ENCODE measurements around the gene FOXL3.

FOXL3 gene

DNA sequence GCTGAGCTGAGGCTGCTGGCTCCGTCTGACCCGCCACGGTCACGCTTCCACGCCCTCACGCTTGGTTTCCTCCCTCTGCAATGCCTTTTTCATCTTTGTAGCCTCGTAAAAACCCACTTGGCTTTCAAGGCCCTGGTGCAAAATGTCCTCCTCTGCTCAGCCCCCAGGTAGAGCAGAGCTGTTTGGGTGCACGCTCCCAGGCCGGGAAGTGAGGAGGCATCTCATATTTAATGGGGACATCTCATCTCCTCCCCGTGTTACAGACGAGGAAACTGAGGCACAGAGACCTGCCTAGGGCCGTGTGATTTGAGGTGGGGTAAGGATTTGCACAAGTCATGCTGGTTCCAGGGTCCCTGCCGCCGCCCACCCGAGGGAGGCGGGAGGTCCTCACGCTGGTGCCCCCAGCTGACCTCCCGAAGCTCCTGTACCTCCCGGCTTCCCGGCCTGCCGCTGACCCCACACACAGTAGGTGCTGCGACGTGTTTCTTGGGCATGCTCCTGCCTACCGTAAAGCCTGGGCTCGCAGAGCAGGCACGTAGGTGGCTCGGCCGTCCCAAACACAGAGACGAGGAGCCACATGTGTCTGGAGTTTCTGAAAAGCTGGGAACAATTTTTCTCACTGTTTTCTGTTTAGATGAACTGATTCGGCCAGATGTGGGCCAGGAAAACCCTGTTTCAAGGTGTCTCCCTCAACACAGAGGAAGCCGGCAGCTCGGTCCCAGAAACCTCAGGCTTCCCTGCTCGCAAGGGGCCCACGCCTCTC, 11.5 kb downstream of the FOXL3 start:
- no peak overlapping the region for H3K27ac ChIP-seq
- TF ChIP-seq, protein P1, sequence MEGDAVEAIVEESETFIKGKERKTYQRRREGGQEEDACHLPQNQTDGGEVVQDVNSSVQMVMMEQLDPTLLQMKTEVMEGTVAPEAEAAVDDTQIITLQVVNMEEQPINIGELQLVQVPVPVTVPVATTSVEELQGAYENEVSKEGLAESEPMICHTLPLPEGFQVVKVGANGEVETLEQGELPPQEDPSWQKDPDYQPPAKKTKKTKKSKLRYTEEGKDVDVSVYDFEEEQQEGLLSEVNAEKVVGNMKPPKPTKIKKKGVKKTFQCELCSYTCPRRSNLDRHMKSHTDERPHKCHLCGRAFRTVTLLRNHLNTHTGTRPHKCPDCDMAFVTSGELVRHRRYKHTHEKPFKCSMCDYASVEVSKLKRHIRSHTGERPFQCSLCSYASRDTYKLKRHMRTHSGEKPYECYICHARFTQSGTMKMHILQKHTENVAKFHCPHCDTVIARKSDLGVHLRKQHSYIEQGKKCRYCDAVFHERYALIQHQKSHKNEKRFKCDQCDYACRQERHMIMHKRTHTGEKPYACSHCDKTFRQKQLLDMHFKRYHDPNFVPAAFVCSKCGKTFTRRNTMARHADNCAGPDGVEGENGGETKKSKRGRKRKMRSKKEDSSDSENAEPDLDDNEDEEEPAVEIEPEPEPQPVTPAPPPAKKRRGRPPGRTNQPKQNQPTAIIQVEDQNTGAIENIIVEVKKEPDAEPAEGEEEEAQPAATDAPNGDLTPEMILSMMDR (IDR thresholded peaks at IDR 0.05; ENCODE audit: low read depth, low read length) = no peak
- DNase-seq = no peak
- no peaks in the 10 kb centered on the region for H3K36me3 ChIP-seq
- H3K27me3 ChIP-seq (ENCODE audit: insufficient read depth, low read depth, severe bottlenecking) = no peaks in the 10 kb centered on the region
- no peak overlapping the region for H3K4me3 ChIP-seq (ENCODE audit: low read depth, low read length)
- no peaks in the 10 kb centered on the region for H3K9me3 ChIP-seq (ENCODE audit: severe bottlenecking)

DNA sequence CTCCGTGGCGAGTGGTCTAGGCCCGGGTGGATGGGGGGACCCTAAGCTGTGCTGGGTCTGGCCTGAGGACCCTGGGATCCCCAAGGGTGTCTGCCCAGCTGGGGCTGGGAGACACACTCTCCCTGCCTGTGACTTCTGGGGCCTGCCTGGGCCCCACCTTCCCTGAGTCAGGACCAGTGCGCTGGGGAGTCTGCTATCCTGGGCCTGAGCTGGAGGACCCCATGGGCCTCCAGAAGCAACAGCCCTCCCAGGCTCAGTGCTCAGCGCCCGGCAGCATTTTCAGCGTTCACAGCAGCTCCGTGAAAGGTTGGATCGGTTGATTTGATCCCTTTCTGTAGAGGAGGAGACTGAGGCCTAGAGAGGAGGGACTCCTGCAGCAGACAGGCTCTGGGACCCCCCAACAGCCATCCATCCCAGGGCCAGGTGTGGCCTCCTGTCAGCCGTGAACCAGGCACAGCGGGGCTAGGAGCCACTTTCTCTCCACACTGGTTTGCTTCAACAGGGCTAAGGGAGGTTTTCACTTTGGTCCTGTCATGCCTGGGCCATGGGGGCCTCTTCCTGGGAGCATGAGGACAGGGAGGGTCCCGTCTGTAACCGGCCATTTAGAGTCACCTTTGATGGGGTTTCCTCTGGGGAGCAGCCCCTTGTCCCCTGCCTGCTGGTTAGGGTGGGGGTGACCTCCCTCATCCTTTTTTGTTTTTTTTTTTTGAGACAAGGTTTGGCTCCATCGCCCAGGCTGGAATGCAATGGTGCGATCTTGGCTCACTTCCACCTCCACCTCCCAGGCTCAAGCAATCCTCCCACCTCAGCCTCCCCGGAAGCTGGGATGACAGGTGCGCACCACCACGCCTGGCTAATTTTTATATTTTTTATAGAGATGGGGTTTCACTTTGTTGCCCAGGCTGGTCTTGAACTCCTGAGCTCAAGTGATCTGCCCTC, 12.4 kb downstream of the FOXL3 start:
- H3K27ac ChIP-seq = no peak overlapping the region
- no peaks in the 10 kb centered on the region for H3K27me3 ChIP-seq (ENCODE audit: insufficient read depth, low read depth, severe bottlenecking)
- DNase-seq = no peak
- TF ChIP-seq, protein P1 (IDR thresholded peaks at IDR 0.05; ENCODE audit: low read depth, low read length) = no peak
- no peaks in the 10 kb centered on the region for H3K9me3 ChIP-seq (ENCODE audit: severe bottlenecking)
- no peak overlapping the region for H3K4me3 ChIP-seq (ENCODE audit: low read depth, low read length)
- H3K36me3 ChIP-seq = no peaks in the 10 kb centered on the region

DNA sequence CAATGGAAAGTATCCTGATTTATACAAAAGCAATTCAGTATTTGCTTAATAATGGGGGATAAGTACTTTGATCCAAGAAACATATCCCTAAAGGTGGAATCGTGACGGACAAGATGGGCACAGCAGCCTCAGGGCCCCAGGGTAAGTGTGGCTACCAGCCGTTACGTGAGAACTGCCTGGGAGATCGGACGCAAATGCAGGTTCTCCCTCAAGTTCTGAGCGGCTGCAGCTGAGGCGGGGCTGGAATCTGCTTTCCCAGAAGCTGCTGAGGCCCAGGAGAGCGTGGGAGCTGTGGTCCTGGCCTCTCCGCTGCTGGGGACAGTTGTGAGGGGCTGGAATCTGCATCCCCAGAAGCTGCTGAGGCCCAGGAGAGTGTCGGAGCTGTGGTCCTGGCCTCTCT, 13.5 kb downstream of the FOXL3 start:
- DNase-seq = no peak
- TF ChIP-seq, protein P1 (IDR thresholded peaks at IDR 0.05; ENCODE audit: low read depth, low read length) = no peak
- H3K27me3 ChIP-seq (ENCODE audit: insufficient read depth, low read depth, severe bottlenecking) = no peaks in the 10 kb centered on the region
- H3K27ac ChIP-seq = no peak overlapping the region
- H3K36me3 ChIP-seq = no peaks in the 10 kb centered on the region
- no peak overlapping the region for H3K4me3 ChIP-seq (ENCODE audit: low read depth, low read length)
- no peaks in the 10 kb centered on the region for H3K9me3 ChIP-seq (ENCODE audit: severe bottlenecking)

DNA sequence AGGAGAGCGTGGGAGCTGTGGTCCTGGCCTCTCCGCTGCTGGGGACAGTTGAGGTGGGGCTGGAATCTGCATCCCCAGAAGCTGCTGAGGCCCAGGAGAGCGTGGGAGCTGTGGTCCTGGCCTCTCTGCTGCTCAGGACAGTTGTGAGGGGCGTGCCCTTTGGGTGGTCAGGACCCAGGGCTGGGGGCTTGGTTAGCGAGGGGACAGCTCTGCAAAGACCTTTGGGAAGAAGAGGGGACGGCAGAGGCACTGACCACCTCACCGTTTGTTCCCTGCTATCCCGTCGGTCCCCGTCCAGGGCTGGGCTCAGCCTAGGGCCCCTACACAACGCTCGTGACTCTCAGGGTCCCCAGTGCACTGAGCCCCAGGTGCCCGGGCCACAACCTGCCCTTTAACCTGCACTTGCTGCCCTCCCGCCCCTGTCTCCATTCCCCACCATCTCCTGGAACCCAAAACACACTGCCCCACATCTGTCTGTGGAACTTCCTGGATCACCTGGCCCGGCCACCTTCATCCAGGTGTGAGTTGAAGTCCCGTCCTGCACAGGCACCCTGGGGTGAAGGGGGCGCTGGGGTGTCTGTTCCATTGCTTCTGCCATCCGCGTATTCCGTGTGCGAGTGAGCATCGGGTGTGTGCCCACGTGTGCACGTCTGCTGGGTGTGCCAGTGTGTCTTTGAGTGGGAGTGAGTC, 14.1 kb downstream of the FOXL3 start:
- TF ChIP-seq, protein P1 (IDR thresholded peaks at IDR 0.05; ENCODE audit: low read depth, low read length) = no peak
- Histone ChIP-seq H3K36me3 (no peaks in the 10 kb centered on the region), H3K27ac (no peak overlapping the region), H3K4me3 (ENCODE audit: low read depth, low read length) (no peak overlapping the region), H3K27me3 (ENCODE audit: insufficient read depth, low read depth, severe bottlenecking) (no peaks in the 10 kb centered on the region), H3K9me3 (ENCODE audit: severe bottlenecking) (no peaks in the 10 kb centered on the region)
- no peak for DNase-seq

DNA sequence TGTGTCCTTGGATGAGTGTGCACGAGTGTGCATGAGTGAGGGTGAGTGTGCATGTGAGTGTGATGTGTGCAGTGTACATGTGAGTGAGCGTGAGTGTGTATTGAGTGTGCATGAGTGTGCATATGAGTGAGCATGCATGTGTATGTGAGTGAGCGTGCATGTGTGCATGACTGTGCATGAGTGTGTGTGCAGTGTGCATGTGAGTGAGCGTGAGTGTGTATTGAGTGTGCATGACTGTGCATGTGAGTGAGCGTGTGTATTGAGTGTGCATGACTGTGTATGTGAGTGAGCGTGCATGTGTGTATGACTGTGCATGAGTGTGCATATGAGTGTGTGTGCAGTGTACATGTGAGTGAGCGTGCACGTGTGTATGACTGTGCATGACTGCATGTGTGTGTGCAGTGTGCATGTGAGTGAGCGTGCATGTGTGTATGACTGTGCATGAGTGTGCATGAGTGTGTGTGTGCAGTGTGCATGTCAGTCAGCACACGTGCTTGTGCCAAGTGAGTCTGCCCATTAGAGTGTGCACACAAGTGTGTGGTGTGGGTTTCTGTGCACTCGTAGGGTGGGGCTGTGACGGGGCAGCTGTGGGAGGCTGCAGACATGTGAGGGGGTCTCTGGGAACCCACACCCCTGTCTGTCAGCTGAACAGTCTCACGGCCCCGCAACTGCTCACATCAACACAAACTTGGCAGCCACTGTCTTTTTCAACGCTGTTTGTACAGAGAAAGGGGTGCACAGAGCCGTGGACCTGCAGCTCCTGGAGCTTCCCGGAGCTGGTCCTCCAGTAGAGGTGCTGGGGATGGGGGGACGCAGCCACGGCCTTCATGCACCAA, 14.8 kb downstream of the FOXL3 start:
- H3K27me3 ChIP-seq (ENCODE audit: insufficient read depth, low read depth, severe bottlenecking) = no peaks in the 10 kb centered on the region
- H3K9me3 ChIP-seq (ENCODE audit: severe bottlenecking) = no peaks in the 10 kb centered on the region
- no peaks in the 10 kb centered on the region for H3K36me3 ChIP-seq
- no peak for DNase-seq
- TF ChIP-seq, protein P1 (IDR thresholded peaks at IDR 0.05; ENCODE audit: low read depth, low read length) = no peak
- no peak overlapping the region for H3K4me3 ChIP-seq (ENCODE audit: low read depth, low read length)
- no peak overlapping the region for H3K27ac ChIP-seq

Measured in WERI-Rb-1 (cell line).